ENCODE measurements around the gene FYN. TPM values are rescaled to one million over a fixed set of nuclear protein-coding genes. Genes with fewer than 3 reads are reported as not detected.

FYN gene
- total RNA-seq, 1 experiment from 2014 or later = 34.3 TPM

DNA sequence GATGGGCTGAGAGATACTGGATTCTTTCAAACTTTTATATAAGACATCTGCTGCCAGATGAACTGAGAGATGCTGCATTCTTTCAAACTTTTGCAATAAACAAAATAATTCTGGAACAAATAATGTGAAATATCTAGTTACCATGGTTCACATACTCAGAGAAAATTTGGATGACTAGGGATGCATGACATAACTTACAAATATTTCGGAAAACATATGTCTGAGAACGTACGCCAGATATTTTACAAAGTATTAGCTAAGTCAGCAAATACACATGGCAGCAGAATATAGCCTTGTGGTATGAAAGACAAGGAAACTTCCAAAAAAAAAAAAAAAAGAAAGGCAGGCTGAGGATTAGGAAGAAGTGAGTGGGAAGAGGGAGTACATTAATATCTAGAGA, 154.3 kb downstream of the FYN start:
- intact Hi-C loops (cut with micrococcal nuclease; ENCODE audit: unreplicated experiment) = no loop called here
- Histone ChIP-seq H3K36me3 (ENCODE audit: insufficient read depth, low read length, poor library complexity, severe bottlenecking) (no peaks in the 10 kb centered on the region), H3K4me1 (ENCODE audit: insufficient read depth, low read length, poor library complexity, severe bottlenecking) (peaks cover 12% of the 10 kb centered on the region), H3K4me3 (ENCODE audit: low read depth, low read length, poor library complexity, severe bottlenecking) (no peak overlapping the region), H3K9me3 (ENCODE audit: low read depth, low read length, poor library complexity, severe bottlenecking) (no peaks in the 10 kb centered on the region), H3K27me3 (replicated peaks; ENCODE audit: insufficient read depth, low read depth, low read length, poor library complexity) (no peaks in the 10 kb centered on the region), H3K27ac (ENCODE audit: low read depth, low read length, poor library complexity, severe bottlenecking) (no peak overlapping the region)
- no TSS peak for BruUV-seq (replicated peaks)
- ChIA-PET CTCF (no interaction called here), POLR2A (ENCODE audit: low non-redundant PET) (no interaction called here)
- no peak for DNase-seq (ENCODE audit: low spot score)
- TF ChIP-seq, protein P1, sequence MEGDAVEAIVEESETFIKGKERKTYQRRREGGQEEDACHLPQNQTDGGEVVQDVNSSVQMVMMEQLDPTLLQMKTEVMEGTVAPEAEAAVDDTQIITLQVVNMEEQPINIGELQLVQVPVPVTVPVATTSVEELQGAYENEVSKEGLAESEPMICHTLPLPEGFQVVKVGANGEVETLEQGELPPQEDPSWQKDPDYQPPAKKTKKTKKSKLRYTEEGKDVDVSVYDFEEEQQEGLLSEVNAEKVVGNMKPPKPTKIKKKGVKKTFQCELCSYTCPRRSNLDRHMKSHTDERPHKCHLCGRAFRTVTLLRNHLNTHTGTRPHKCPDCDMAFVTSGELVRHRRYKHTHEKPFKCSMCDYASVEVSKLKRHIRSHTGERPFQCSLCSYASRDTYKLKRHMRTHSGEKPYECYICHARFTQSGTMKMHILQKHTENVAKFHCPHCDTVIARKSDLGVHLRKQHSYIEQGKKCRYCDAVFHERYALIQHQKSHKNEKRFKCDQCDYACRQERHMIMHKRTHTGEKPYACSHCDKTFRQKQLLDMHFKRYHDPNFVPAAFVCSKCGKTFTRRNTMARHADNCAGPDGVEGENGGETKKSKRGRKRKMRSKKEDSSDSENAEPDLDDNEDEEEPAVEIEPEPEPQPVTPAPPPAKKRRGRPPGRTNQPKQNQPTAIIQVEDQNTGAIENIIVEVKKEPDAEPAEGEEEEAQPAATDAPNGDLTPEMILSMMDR (conservative IDR thresholded peaks at IDR 0.05; ENCODE audit: low read depth, low read length) = no peak
- no peak for TF ChIP-seq EZH2 (IDR thresholded peaks at IDR 0.05; ENCODE audit: borderline replicate concordance, low read depth, low read length, poor library complexity, severe bottlenecking)

DNA sequence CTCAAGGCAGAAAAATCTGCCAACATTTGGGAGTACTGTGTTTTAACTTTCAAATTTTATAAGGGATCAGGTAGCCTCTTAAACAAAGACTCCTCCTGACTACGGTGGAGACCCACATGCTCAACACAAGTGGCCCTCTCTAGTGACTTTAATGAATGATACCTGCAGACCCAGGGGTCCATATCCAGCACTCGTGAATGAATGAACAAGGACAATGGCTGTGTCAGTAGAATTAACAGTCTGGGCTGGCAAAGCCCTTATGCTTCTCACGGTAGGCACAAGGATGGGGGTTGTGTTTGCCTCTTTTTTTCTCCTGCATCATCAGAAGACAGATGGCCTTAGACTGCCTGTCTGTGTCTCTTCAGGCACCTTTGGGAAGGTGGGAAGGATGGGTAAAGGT, 154.9 kb downstream of the FYN start:
- Histone ChIP-seq H3K27ac (ENCODE audit: low read depth, low read length, poor library complexity, severe bottlenecking) (no peak overlapping the region), H3K4me3 (ENCODE audit: low read depth, low read length, poor library complexity, severe bottlenecking) (no peak overlapping the region), H3K36me3 (ENCODE audit: insufficient read depth, low read length, poor library complexity, severe bottlenecking) (no peaks in the 10 kb centered on the region), H3K9me3 (ENCODE audit: low read depth, low read length, poor library complexity, severe bottlenecking) (no peaks in the 10 kb centered on the region), H3K4me1 (ENCODE audit: insufficient read depth, low read length, poor library complexity, severe bottlenecking) (peaks cover 12% of the 10 kb centered on the region), H3K27me3 (replicated peaks; ENCODE audit: insufficient read depth, low read depth, low read length, poor library complexity) (no peaks in the 10 kb centered on the region)
- DNase-seq (ENCODE audit: low spot score) = no peak
- POLR2A ChIA-PET (ENCODE audit: low non-redundant PET) = no interaction called here
- TF ChIP-seq, protein P1 (conservative IDR thresholded peaks at IDR 0.05; ENCODE audit: low read depth, low read length) = no peak
- no peak for TF ChIP-seq EZH2 (IDR thresholded peaks at IDR 0.05; ENCODE audit: borderline replicate concordance, low read depth, low read length, poor library complexity, severe bottlenecking)
- BruUV-seq (replicated peaks) = no TSS peak
- intact Hi-C loops (cut with micrococcal nuclease; ENCODE audit: unreplicated experiment) = no loop called here
- CTCF ChIA-PET = no interaction called here

DNA sequence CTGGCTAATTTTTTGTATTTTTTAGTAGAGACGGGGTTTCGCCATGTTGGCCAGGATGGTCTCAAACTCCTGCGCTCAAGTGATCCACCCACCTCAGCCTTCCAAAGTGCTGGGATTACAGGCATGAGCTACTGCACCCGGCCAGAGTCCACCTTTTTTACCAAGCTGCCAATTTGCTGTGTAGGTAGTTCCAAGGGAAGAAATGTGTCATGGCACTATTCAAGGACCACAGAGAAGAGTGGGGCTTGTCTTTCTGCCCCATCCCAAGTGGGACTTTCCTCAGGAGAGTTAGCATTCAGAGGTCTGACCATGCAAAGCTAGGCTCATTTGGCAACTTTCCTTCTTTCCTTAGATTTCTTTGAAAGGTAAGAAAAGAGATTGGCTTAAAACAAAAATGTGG, 155.6 kb downstream of the FYN start:
- no TSS peak for BruUV-seq (replicated peaks)
- no peak for DNase-seq (ENCODE audit: low spot score)
- no peak overlapping the region for H3K27ac ChIP-seq (ENCODE audit: low read depth, low read length, poor library complexity, severe bottlenecking)
- POLR2A ChIA-PET (ENCODE audit: low non-redundant PET) = no interaction called here
- no peaks in the 10 kb centered on the region for H3K9me3 ChIP-seq (ENCODE audit: low read depth, low read length, poor library complexity, severe bottlenecking)
- intact Hi-C loops (cut with micrococcal nuclease; ENCODE audit: unreplicated experiment) = no loop called here
- no peak overlapping the region for H3K4me3 ChIP-seq (ENCODE audit: low read depth, low read length, poor library complexity, severe bottlenecking)
- H3K36me3 ChIP-seq (ENCODE audit: insufficient read depth, low read length, poor library complexity, severe bottlenecking) = no peaks in the 10 kb centered on the region
- no peaks in the 10 kb centered on the region for H3K27me3 ChIP-seq (replicated peaks; ENCODE audit: insufficient read depth, low read depth, low read length, poor library complexity)
- TF ChIP-seq, protein P1 (conservative IDR thresholded peaks at IDR 0.05; ENCODE audit: low read depth, low read length) = no peak
- TF ChIP-seq EZH2 (IDR thresholded peaks at IDR 0.05; ENCODE audit: borderline replicate concordance, low read depth, low read length, poor library complexity, severe bottlenecking) = no peak
- H3K4me1 ChIP-seq (ENCODE audit: insufficient read depth, low read length, poor library complexity, severe bottlenecking) = peaks cover 9% of the 10 kb centered on the region
- CTCF ChIA-PET = interaction anchor here (0.7 kb wide), 1 partner anchor 30 kb away, joined by 4 read pairs; no protein-coding TSS in a partner anchor
